A549 (cell line): ENCODE data around the gene HOMER3. TPM values are rescaled to one million over a fixed set of nuclear protein-coding genes. Genes with fewer than 3 reads are reported as not detected.

ENCODE experiments used
- ATAC-seq, 2 experiments: fragments of 200-7000 bp in 1 of 2; fragments of >200 bp in 1 of 2; cut with Nextera tagmentation in 1 of 2; cut with Tn5 transposase in 1 of 2; 3 replicates each; pipeline versions ENCODE4 v1.8.0 to v1.9.1; 2018 to 2020; ENCODE audit warnings: mild to moderate bottlenecking in 1 of 2, moderate library complexity in 1 of 2
- CTCF ChIA-PET: fragments of 300-600 bp; sonication (Branson Sonifier 250); formaldehyde crosslinking; extraction: SDS; loops from one replicate; lab custom pipeline; 2021; ENCODE audit warnings: antibody characterized with exemption, inconsistent platforms; lab: Yijun Ruan, JAX
- POLR2A ChIA-PET: fragments of 350-600 bp; formaldehyde crosslinking; extraction: SDS; loops from one replicate; lab custom pipeline; 2021; ENCODE audit warnings: antibody characterized with exemption, inconsistent platforms; lab: Yijun Ruan, JAX
- DNase-seq, 2 experiments: peaks; one replicate each; pipeline versions ENCODE4 v3.0.0 to v3.0.0-alpha.2; 2011 to 2016; ENCODE audit warnings: low read depth in 1 of 2, low spot score in 1 of 2
- FAIRE-seq: peaks from 2 replicates; lab custom pipeline; 2011; peaks lifted over from hg19 to GRCh38; lab: Jason Lieb, UNC
- H3K27ac ChIP-seq, 2 experiments: fragments of >200 bp; sonication (Bioruptor Twin); formaldehyde crosslinking; 3 replicates each; pipeline ENCODE4 v1.5.1; 2016 to 2017
- H3K4me1 ChIP-seq: fragments of >200 bp; sonication (Bioruptor Twin); formaldehyde crosslinking; 3 replicates; pipeline ENCODE4 v1.6.1; 2016
- H3K4me2 ChIP-seq: fragments of >200 bp; sonication (Bioruptor Twin); formaldehyde crosslinking; 3 replicates; pipeline ENCODE4 v1.6.1; 2016
- H3K4me3 ChIP-seq: fragments of >200 bp; sonication (Bioruptor Twin); formaldehyde crosslinking; 3 replicates; pipeline ENCODE4 v1.5.1; 2016
- H3K9me3 ChIP-seq: fragments of >200 bp; sonication (Bioruptor Twin); formaldehyde crosslinking; 3 replicates; pipeline ENCODE4 v1.6.1; 2016
- BHLHE40 ChIP-seq: IDR thresholded peaks from 2 replicates; pipeline ENCODE4 v1.6.1; 2012; ENCODE audit warnings: low read depth, low read length, inconsistent platforms
- CEBPB ChIP-seq, 2 experiments: fragments of >200 bp in 1 of 2; sonication (Bioruptor Twin) in 1 of 2; formaldehyde crosslinking in 1 of 2; IDR thresholded peaks; 2 replicates each; pipeline ENCODE4 v1.6.1; 2012 to 2016
- CHD2 ChIP-seq: fragments of 150-350 bp; IDR thresholded peaks from 2 replicates; pipeline ENCODE4 v1.6.1; 2014; ENCODE audit warnings: low read length; ENCODE audit not compliant: partially characterized antibody
- CHD4 ChIP-seq: fragments of 200-600 bp; sonication (generic); IDR thresholded peaks from 2 replicates; pipeline ENCODE4 v1.6.1; 2016; ENCODE audit warnings: antibody characterized with exemption, mild to moderate bottlenecking, borderline replicate concordance
- FOSL2 ChIP-seq, 2 experiments: fragments of 450-650 bp in 1 of 2; fragments of >200 bp in 1 of 2; sonication (Bioruptor Twin) in 1 of 2; formaldehyde crosslinking; IDR thresholded peaks; 2 replicates each; pipeline versions ENCODE4 v1.5.0 to v1.6.1; 2016 to 2020; ENCODE audit warnings: mild to moderate bottlenecking in 1 of 2, moderate library complexity in 1 of 2
- GATA3 ChIP-seq: IDR thresholded peaks from 2 replicates; pipeline ENCODE4 v1.6.1; 2012; ENCODE audit warnings: borderline replicate concordance
- HDAC2 ChIP-seq: fragments of 200-600 bp; sonication (generic); IDR thresholded peaks from 2 replicates; pipeline ENCODE4 v1.6.1; 2016
- HOXA7 ChIP-seq: fragments of 250-450 bp; sonication (Bioruptor Pico); IDR thresholded peaks from 2 replicates; pipeline ENCODE4 v1.5.0; 2020; ENCODE audit warnings: mild to moderate bottlenecking, moderate library complexity
- JUN ChIP-seq, 2 experiments: fragments of >200 bp; sonication (Bioruptor Twin); formaldehyde crosslinking; IDR thresholded peaks; 2 replicates in 1 of 2; 3 replicates in 1 of 2; pipeline ENCODE4 v1.6.1; 2016 to 2017
- JUNB ChIP-seq: fragments of >200 bp; sonication (Bioruptor Twin); formaldehyde crosslinking; IDR thresholded peaks from 2 replicates; pipeline ENCODE4 v1.6.1; 2016
- MAFK ChIP-seq: fragments of 450-650 bp; IDR thresholded peaks from 2 replicates; pipeline ENCODE4 v1.6.1; 2014; ENCODE audit not compliant: partially characterized antibody
- PHF8 ChIP-seq: fragments of 200-600 bp; sonication (generic); IDR thresholded peaks from 2 replicates; pipeline ENCODE4 v1.6.1; 2016; ENCODE audit warnings: low read depth, mild to moderate bottlenecking, antibody characterized with exemption, moderate library complexity, borderline replicate concordance
- POLR2A ChIP-seq: IDR thresholded peaks from 2 replicates; pipeline ENCODE4 v1.6.1; 2012; ENCODE audit warnings: mild to moderate bottlenecking, low read length
- RAD21 ChIP-seq, 2 experiments: fragments of >200 bp in 1 of 2; sonication (Bioruptor Twin) in 1 of 2; formaldehyde crosslinking in 1 of 2; IDR thresholded peaks in 1 of 2; conservative IDR thresholded peaks in 1 of 2; 2 replicates in 1 of 2; 3 replicates in 1 of 2; pipeline ENCODE4 v1.6.1; 2012 to 2018; ENCODE audit warnings: inconsistent platforms in 1 of 2
- RARB ChIP-seq: fragments of 250-450 bp; sonication (Bioruptor Pico); IDR thresholded peaks from 2 replicates; pipeline ENCODE4 v1.8.0; 2021; ENCODE audit warnings: mild to moderate bottlenecking, moderate library complexity
- RCOR1 ChIP-seq: fragments of 150-350 bp; IDR thresholded peaks from 2 replicates; pipeline ENCODE4 v1.6.1; 2014; ENCODE audit warnings: antibody characterized with exemption, low read length, low read depth
- SREBF2 ChIP-seq: fragments of 450-650 bp; IDR thresholded peaks from 2 replicates; pipeline ENCODE4 v1.6.1; 2014; ENCODE audit warnings: mild to moderate bottlenecking, moderate library complexity
- TFCP2L1 ChIP-seq: fragments of 250-450 bp; sonication (Bioruptor Pico); IDR thresholded peaks from 2 replicates; pipeline ENCODE4 v1.5.0; 2021; ENCODE audit warnings: mild to moderate bottlenecking
- ZNF302 ChIP-seq: fragments of 250-450 bp; sonication (Bioruptor Pico); IDR thresholded peaks from 2 replicates; pipeline ENCODE4 v1.9.0; 2021; ENCODE audit warnings: inconsistent platforms, mild to moderate bottlenecking, moderate library complexity
- ZSCAN20 ChIP-seq: fragments of 250-450 bp; sonication (Bioruptor Pico); IDR thresholded peaks from 2 replicates; pipeline ENCODE4 v1.8.0; 2022; ENCODE audit warnings: mild to moderate bottlenecking, moderate library complexity
- WGBS: methylation state at CpG from one replicate; pipeline ENCODE4 v1.1.6; 2017; ENCODE audit errors: missing lambda C conversion rate; 5-methylcytosine and 5-hydroxymethylcytosine counted together
- polyA plus RNA-seq, 4 experiments: library from polyadenylated mRNA; depleted of rRNA in 3 of 4; stranded (reverse); fragments of >200 nt; fragmentation: RNase III in 1 of 4; extraction: RNeasy Plus Mini Kit Qiagen cat#74134 plus additional on column Dnase treatment in 1 of 4; gene quantifications; 2 replicates in 3 of 4; 3 replicates in 1 of 4; pipeline ENCODE4 v1.2.3, GENCODE V29; 2011 to 2017
- TF ChIP-seq, protein P1 (sequence below): IDR thresholded peaks from 2 replicates; pipeline ENCODE4 v1.6.1; 2012; ENCODE audit warnings: low read depth, borderline replicate concordance
- TF ChIP-seq, protein P2 (sequence below): fragments of 200-600 bp; sonication (generic); IDR thresholded peaks from 2 replicates; pipeline ENCODE4 v1.6.1; 2016; ENCODE audit warnings: antibody characterized with exemption, mild to moderate bottlenecking, moderate library complexity
- TF ChIP-seq, protein P3 (sequence below): IDR thresholded peaks from 2 replicates; pipeline ENCODE4 v1.6.1; 2012
- TF ChIP-seq, protein P4 (sequence below): fragments of >200 bp; sonication (Bioruptor Twin); formaldehyde crosslinking; IDR thresholded peaks from 2 replicates; pipeline ENCODE4 v1.6.1; 2016

The HOMER3 gene
- polyA plus RNA-seq, 2 of the 4 experiments (the other 2 are of a cell fraction): 9.9 to 35.4 TPM

DNA sequence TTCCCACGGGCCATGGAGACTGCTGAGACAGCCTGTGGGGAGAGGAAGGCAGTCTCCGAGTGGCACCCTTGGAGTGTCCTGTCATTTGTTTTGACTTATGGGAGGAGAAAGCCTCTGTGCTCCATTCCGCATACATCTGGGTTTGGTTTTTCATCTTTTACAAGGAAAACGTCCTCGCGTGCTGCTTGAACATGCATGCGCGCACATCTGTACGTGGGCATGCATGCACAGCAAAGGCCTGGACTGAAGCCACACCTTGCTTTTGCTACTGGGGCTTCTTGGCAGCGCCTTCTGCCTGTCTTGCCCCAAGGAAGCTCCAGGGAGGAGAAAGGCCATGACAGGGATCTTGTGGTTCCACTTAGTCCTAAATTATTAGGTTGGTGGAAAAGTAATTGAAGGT, 48.3 kb upstream of the HOMER3 start:
- POLR2A ChIA-PET: interaction anchor here (1.2 kb wide), 1 partner anchor 70 kb away, joined by 3 read pairs; the partner anchor contains the start of genes COPE and DDX49
- no peaks in the 10 kb centered on the region for H3K9me3 ChIP-seq
- no peak overlapping the region for H3K27ac ChIP-seq
- 79% methylated on average over 10 of the region's 10 CpGs for WGBS
- CTCF ChIA-PET: interaction anchor here (0.7 to 5.5 kb wide), 6 partner anchors 9 to 123 kb away, joined by 3 to 46 read pairs (median 4); partner anchors contain the start of gene CERS1
- no peak for FAIRE-seq
- ATAC-seq: no peak
- no peaks in the 10 kb centered on the region for H3K4me1 ChIP-seq
- no peak overlapping the region for H3K4me3 ChIP-seq
- DNase-seq: no peak
- TF ChIP-seq HDAC2 (no peak), GATA3 (no peak), POLR2A (no peak), ZSCAN20 (CRISPR knock-in tag) (no peak), TFCP2L1 (CRISPR knock-in tag) (no peak), RCOR1 (no peak), JUN (IDR thresholded peaks at IDR 0.05) (no peak), PHF8 (no peak), FOSL2 (IDR thresholded peaks at IDR 0.05) (no peak), FOSL2 (CRISPR knock-in tag; IDR thresholded peaks at IDR 0.05) (no peak), BHLHE40 (no peak), ZNF302 (no peak), CHD2 (no peak)
- TF ChIP-seq, protein P1, sequence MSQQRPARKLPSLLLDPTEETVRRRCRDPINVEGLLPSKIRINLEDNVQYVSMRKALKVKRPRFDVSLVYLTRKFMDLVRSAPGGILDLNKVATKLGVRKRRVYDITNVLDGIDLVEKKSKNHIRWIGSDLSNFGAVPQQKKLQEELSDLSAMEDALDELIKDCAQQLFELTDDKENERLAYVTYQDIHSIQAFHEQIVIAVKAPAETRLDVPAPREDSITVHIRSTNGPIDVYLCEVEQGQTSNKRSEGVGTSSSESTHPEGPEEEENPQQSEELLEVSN: no peak
- TF ChIP-seq, protein P2, sequence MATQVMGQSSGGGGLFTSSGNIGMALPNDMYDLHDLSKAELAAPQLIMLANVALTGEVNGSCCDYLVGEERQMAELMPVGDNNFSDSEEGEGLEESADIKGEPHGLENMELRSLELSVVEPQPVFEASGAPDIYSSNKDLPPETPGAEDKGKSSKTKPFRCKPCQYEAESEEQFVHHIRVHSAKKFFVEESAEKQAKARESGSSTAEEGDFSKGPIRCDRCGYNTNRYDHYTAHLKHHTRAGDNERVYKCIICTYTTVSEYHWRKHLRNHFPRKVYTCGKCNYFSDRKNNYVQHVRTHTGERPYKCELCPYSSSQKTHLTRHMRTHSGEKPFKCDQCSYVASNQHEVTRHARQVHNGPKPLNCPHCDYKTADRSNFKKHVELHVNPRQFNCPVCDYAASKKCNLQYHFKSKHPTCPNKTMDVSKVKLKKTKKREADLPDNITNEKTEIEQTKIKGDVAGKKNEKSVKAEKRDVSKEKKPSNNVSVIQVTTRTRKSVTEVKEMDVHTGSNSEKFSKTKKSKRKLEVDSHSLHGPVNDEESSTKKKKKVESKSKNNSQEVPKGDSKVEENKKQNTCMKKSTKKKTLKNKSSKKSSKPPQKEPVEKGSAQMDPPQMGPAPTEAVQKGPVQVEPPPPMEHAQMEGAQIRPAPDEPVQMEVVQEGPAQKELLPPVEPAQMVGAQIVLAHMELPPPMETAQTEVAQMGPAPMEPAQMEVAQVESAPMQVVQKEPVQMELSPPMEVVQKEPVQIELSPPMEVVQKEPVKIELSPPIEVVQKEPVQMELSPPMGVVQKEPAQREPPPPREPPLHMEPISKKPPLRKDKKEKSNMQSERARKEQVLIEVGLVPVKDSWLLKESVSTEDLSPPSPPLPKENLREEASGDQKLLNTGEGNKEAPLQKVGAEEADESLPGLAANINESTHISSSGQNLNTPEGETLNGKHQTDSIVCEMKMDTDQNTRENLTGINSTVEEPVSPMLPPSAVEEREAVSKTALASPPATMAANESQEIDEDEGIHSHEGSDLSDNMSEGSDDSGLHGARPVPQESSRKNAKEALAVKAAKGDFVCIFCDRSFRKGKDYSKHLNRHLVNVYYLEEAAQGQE: no peak
- TF ChIP-seq, all 56 proteins: peak for 0
- no peak overlapping the region for H3K4me2 ChIP-seq

DNA sequence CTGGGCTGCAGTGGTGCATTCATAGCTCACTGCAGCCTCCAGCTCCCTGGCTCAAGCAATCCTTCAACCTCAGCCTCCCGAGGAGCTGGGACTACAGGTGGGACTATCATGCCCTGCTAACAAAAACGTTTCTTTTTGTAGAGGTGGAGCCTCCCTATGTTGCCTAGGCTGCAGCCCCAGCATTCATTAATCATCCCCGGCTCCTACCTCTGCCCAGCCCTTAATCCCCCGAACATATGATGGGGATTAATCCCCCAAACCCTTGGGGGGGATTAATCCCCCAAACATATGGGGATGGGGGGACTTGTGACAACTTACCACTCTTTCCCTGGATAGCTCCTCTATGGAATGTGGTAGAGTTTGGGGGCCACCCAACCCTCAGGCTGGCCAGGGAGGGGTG, 46.4 kb upstream of the HOMER3 start:
- 56% methylated on average over 3 of the region's 4 CpGs for WGBS

DNA sequence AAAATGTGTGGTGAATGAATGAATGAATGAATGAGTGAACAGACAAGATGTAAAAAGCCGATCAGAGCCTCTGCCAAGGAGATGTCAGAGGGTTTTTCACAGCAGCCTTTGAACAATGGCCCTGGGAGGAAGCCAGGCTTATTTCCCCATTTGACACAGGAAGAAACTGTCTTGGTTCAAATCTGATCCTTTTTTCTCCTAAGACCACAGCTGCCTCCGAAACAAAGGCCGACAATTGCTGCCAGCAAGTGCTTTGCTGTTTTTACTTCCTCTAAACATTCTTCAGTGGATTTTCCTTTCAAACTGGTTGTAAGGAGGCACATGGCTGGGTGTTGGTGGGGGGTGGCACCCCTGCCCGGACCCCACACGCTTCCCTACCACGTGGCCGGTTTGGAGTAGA, 44.2 kb upstream of the HOMER3 start:
- no peak for ATAC-seq
- Histone ChIP-seq H3K4me2 (no peak overlapping the region), H3K4me1 (no peaks in the 10 kb centered on the region), H3K9me3 (no peaks in the 10 kb centered on the region), H3K4me3 (no peak overlapping the region), H3K27ac (no peak overlapping the region)
- WGBS: 88% methylated on average over 7 of the region's 7 CpGs
- POLR2A ChIA-PET: no interaction called here
- TF ChIP-seq CEBPB (IDR thresholded peaks at IDR 0.05): no peak
- no peak for TF ChIP-seq POLR2A
- TF ChIP-seq FOSL2 (IDR thresholded peaks at IDR 0.05): no peak
- TF ChIP-seq FOSL2 (CRISPR knock-in tag; IDR thresholded peaks at IDR 0.05): no peak
- TF ChIP-seq, protein P3, sequence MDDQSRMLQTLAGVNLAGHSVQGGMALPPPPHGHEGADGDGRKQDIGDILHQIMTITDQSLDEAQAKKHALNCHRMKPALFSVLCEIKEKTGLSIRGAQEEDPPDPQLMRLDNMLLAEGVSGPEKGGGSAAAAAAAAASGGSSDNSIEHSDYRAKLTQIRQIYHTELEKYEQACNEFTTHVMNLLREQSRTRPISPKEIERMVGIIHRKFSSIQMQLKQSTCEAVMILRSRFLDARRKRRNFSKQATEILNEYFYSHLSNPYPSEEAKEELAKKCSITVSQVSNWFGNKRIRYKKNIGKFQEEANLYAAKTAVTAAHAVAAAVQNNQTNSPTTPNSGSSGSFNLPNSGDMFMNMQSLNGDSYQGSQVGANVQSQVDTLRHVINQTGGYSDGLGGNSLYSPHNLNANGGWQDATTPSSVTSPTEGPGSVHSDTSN: no peak
- no peak for TF ChIP-seq SREBF2
- no peak for TF ChIP-seq BHLHE40
- FAIRE-seq: no peak
- CTCF ChIA-PET: interaction anchor here (0.6 to 5.5 kb wide), 9 partner anchors 10 to 91 kb away, joined by 3 to 46 read pairs (median 5); partner anchors contain the start of genes CERS1, COPE and DDX49
- DNase-seq: no peak

More for the DNA sequence above, 46.4 kb upstream of the HOMER3 start:
- no peak for FAIRE-seq
- no peaks in the 10 kb centered on the region for H3K4me1 ChIP-seq
- no peaks in the 10 kb centered on the region for H3K9me3 ChIP-seq
- H3K27ac ChIP-seq: no peak overlapping the region
- no peak for ATAC-seq
- H3K4me3 ChIP-seq: no peak overlapping the region
- ChIA-PET POLR2A (interaction anchor here (1.3 kb wide), 1 partner anchor 68 kb away, joined by 5 read pairs; the partner anchor contains the start of genes COPE and DDX49), CTCF (interaction anchor here (0.5 to 5.5 kb wide), 30 partner anchors 11 to 537 kb away, joined by 3 to 46 read pairs (median 6); partner anchors contain the start of genes CERS1, COPE, DDX49 and HOMER3)
- no peak for DNase-seq
- TF ChIP-seq RARB (no peak), JUNB (no peak), MAFK (no peak), CHD4 (no peak), RAD21 (conservative IDR thresholded peaks at IDR 0.05 in 1 of 2, IDR thresholded peaks at IDR 0.05 in 1 of 2) (no peak), HOXA7 (CRISPR knock-in tag) (no peak)
- TF ChIP-seq, protein P4, sequence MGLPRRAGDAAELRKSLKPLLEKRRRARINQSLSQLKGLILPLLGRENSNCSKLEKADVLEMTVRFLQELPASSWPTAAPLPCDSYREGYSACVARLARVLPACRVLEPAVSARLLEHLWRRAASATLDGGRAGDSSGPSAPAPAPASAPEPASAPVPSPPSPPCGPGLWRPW: no peak
- no peak overlapping the region for H3K4me2 ChIP-seq
